IPS-18c (cell line): Measurements from ENCODE around the gene RIC1.
"Not testable (repeated sequence)": the region's sequence is repeated elsewhere in the genome, so short reads cannot be mapped to it uniquely, and the experiment has no call there.

Experiments
- H3K4me3 ChIP-seq: 2 replicates; pipeline ENCODE4 v1.7.0; 2013; ENCODE audit warnings: low read depth, mild to moderate bottlenecking, low read length, moderate library complexity; ENCODE audit not compliant: insufficient read depth
- H3K9me3 ChIP-seq: one replicate; pipeline ENCODE4 v1.6.1; 2013; ENCODE audit warnings: mild to moderate bottlenecking, low read length, moderate library complexity; ENCODE audit not compliant: control insufficient read depth, insufficient read depth

The RIC1 gene

DNA sequence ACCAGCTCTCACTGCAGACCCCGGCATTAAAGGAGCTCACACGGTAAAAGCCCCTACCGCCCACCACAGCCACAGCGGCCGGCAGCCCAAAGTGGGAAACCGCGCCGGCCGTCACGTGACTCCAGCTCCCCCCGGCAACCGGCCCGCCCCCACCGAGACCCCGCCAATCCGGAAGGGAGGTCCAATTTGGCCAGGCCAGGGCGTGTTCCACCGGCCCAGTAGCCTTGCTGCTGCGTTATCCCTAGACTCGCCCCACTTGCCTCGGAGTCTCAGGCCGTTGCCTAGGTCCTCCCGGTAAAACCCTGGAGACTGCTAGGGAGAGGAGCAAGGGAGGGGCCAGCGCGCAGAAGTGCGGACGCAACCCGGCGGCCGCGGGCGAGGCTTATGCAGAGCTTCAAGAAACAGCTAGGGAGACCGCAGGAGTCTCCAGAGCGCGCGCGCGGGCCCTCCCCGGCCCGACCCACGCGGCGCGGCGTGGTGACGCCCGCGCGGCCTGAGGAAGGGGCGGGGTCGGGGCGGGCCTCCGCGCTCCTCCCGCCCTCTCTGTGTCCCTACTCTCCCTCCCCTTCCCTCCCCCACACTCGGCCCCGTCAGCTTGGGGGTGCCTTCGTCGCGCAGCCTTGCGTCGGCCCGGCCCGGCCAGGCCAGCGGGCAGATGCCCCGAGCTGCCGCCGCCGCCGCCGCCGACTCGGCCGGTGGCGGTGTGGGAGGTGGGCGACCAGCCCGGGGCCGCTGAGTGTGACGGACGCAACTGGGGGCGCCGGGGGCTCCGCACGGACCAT, at the start of gene RIC1:
Gene RIC1 (plus strand): TSS at position 578 of the 782 bp plus-strand sequence. CDS start 203 bp downstream, at position 781.
- no peaks in the 10 kb centered on the region for H3K9me3 ChIP-seq
- H3K4me3 ChIP-seq, result peak within 1 kb of the TSS; percentile 85

GRCh38 chr9:5579881-5580280, 49.0 kb upstream of the RIC1 start:
- H3K4me3 ChIP-seq, result no peak overlapping the region
- no peaks in the 10 kb centered on the region for H3K9me3 ChIP-seq

DNA sequence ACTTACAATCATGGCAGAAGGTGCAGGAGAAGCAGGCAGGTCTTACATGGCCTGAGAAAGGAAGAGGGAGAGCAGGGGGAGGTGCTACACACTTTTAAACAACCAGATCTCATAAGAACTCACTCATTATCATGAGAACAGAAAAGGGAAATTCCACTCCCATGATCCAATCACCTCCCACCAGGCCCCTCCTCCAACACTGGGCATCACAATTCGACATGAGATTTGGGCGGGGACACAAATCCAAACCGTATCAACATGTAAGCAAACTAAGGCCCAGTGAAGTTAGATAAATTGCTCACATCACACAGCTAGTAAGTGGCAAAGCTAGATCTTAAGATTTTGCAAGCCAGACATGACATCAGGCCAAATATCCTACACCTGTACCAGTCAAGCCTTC, 48.3 kb upstream of the RIC1 start:
- Histone ChIP-seq H3K4me3 (no peak overlapping the region), H3K9me3 (no peaks in the 10 kb centered on the region)

- H3K9me3 ChIP-seq, H3K4me3 ChIP-seq: not testable (repeated sequence)
These were observed 47.2 kb upstream of the RIC1 start for GRCh38 chr9:5581706-5582105.

GRCh38 chr9:5582835-5583195, 46.1 kb upstream of the RIC1 start:
- Histone ChIP-seq H3K4me3 (no peak overlapping the region), H3K9me3 (no peaks in the 10 kb centered on the region)

DNA sequence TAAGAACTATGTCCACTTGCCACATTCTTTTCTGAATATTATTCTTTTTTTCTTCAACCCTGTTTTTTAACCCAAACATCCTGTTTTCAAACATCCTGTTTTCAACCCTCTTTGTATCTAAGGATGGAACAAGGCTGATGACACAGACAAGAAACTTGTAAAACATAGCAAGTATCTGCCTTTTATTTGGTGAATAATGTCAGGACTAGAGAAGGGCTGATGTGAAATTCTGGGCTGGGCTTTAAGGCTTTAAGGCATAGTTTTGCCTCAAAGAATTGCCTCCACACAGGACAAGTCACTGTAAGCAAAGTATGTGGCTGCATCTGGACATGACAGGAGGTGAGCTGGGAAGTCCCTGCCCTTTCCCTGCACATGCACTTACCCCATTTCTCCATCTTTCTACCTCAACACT, 42.5 kb upstream of the RIC1 start:
- H3K4me3 ChIP-seq, result no peak overlapping the region
- H3K9me3 ChIP-seq, result no peaks in the 10 kb centered on the region

DNA sequence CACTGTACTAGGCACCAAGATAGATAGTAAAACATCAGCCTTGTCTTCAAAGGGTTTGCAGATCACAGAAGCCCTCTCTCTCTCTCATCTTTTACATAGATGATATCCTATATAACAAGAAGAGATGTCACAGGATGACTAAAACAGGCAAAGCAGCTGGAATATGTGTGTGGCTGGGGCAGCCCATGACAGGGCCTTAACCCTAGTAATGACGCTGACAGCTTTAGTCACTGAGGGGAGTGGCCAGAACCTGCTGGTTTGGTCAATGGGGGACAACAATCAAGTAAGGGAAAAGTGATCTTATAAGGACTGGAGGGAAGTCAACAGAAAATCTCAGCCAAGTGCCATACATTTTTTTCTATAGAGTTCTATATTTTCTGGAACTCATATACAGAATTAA, 41.9 kb upstream of the RIC1 start:
- no peaks in the 10 kb centered on the region for H3K9me3 ChIP-seq
- H3K4me3 ChIP-seq, result no peak overlapping the region

GRCh38 chr9:5592231-5592630, 36.7 kb upstream of the RIC1 start:
- Histone ChIP-seq H3K9me3 (peaks cover 3% of the 10 kb centered on the region), H3K4me3 (no peak overlapping the region)

DNA sequence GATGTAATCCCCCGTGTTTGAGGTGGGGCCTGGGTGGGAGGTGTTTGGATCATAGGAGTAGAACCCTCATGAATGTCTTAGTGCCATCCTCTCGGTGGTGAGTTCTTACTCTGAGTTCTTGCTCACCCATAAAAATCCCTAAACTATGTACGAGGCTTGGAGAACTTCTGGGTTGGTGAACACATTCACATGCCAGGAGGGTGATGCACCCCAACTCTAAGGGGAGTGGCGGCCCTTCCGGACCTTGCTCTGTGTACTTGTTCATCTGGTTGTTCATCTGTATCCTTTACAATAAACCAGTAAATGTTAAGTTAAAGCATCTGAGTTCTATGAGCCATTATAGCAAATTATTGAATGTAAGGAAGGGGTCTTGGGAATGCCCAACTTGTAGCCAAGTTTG, 36.0 kb upstream of the RIC1 start:
- Histone ChIP-seq H3K9me3 (peaks cover 3% of the 10 kb centered on the region), H3K4me3 (no peak overlapping the region)

DNA sequence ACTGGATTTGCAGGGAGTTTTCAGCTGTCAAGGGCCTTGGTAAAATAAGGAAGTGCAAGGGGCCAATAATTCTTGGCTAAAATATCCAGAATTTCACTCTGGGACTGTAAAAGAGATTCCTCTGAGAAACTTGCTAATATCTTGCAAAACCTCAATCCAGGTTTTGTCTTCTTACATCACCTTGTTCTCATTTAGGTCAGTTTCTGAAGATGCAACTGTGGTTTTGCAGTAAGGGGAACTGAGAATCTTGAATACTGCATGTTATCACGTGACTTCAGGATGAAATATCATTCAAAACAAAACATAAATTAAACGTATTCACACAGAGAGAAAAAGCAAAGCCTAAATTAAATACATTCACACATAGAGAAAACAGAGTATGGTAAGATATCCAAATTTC, 35.0 kb upstream of the RIC1 start:
- no peak overlapping the region for H3K4me3 ChIP-seq
- H3K9me3 ChIP-seq, result peaks cover 3% of the 10 kb centered on the region

- Histone ChIP-seq H3K4me3 (no peak overlapping the region), H3K9me3 (peaks cover 3% of the 10 kb centered on the region)
These were observed 32.7 kb upstream of the RIC1 start for GRCh38 chr9:5596173-5596572.

GRCh38 chr9:5608298-5609225, 20.3 kb upstream of the RIC1 start:
- Histone ChIP-seq H3K9me3 (no peaks in the 10 kb centered on the region), H3K4me3 (no peak overlapping the region)

DNA sequence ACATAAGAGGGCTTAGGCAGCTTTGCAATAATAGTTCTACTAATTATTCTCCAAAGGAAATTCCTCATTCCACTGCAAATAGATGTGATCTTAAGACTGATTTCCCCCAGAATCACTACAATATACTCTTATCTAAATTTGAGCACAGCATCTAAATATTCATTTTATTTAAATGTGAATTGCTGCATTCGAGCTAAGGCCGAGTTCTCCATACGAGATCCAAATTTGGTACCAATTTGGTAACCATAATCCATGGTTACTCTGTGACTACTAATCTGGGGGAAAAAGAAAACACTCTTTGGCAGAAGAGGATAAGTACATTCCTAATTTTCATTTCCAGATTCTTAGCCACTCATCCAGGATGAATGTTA, 19.7 kb upstream of the RIC1 start:
- H3K4me3 ChIP-seq, result no peak overlapping the region
- H3K9me3 ChIP-seq, result no peaks in the 10 kb centered on the region

DNA sequence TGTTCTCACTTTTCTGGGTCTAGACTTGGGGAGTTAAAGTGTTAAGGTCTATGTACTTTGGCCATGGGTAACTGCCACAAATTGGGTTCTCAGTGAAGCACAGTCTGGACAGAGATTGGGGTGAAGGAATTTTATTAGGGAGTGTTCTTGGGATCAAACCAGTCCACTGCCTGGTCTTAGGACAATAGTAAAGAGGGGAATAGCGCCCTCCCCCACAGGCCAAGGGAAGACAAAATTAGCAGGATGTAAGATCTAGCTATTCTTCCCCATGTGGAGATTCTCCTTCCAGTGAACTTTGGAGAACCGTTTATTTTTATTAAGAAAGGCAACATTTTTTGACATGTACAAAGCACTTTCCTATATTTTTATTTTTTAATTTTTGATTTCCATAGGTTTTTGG, 18.4 kb upstream of the RIC1 start:
- H3K9me3 ChIP-seq, result no peaks in the 10 kb centered on the region
- H3K4me3 ChIP-seq, result no peak overlapping the region

GRCh38 chr9:5611321-5612184, 17.4 kb upstream of the RIC1 start:
- Histone ChIP-seq H3K9me3 (no peaks in the 10 kb centered on the region), H3K4me3 (no peak overlapping the region)

- Histone ChIP-seq H3K9me3 (no peaks in the 10 kb centered on the region), H3K4me3 (no peak overlapping the region)
These were observed 16.7 kb upstream of the RIC1 start for GRCh38 chr9:5612185-5612530.

DNA sequence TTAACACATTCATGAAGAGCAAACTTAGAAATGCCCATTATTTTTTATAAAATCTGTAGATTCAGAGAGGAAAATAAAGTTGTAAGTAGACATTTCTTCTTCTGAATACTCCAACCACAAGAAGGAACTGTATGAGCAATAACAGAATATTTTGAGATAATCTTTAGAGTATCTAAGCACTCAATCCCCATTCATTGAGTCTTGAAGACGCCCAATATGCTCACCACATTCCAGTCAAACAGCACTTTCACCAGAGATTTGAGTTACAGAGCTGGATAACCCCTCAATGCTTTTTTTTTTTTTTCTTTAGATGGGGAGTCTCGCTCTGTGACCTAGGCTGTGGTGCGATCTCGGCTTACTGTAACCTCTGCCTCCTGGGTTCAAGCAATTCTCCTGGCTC, 14.7 kb upstream of the RIC1 start:
- Histone ChIP-seq H3K9me3 (no peaks in the 10 kb centered on the region), H3K4me3 (no peak overlapping the region)
